ENCODE data around the gene TSPYL2. TPM values are rescaled to one million over a fixed set of nuclear protein-coding genes. Genes with fewer than 3 reads are reported as not detected.

Gene TSPYL2
- total RNA-seq, 4 donors from 2014 or later = 15.7 to 41.6 (median 23.1) TPM

DNA sequence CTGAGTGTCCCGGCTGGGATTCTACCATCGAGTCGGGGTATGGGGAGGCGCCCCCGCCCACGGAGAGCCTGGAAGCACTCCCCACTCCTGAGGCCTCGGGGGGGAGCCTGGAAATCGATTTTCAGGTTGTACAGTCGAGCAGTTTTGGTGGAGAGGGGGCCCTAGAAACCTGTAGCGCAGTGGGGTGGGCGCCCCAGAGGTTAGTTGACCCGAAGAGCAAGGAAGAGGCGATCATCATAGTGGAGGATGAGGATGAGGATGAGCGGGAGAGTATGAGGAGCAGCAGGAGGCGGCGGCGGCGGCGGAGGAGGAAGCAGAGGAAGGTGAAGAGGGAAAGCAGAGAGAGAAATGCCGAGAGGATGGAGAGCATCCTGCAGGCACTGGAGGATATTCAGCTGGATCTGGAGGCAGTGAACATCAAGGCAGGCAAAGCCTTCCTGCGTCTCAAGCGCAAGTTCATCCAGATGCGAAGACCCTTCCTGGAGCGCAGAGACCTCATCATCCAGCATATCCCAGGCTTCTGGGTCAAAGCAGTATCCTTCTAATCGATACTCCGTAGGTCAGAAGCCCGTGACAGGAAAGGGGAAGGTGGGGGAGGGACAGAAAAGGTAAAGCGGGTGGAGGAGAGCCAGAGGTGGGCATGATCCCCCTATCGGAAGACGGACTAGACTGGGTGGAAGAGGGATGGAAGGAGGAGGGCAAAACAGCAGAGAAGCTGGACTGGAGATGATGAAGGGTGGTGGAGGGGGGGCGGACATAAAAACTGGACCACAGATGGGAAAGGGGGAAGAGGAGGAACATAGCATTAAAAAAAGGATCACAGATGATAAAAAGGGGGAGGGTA lies 828 bp downstream of the TSPYL2 start:
- Histone ChIP-seq H3K27me3 (no peaks in the 10 kb centered on the region), H3K27ac (peak overlapping the region; percentile 89 to 95 (median 92)), H3K9me3 (no peaks in the 10 kb centered on the region), H3K4me3 (peak overlapping the region; percentile 65 to 84 (median 80)), H3K36me3 (no peaks in the 10 kb centered on the region), H3K4me1 (peaks cover 0 to 17% (median 3%) of the 10 kb centered on the region in 4 donors)
- 54% methylated on average over 31 of the region's 31 CpGs; no CpG with 5 or more reads in 1 of the 2 donors for WGBS, 2 donors (ENCODE audit: low coverage in 1 of 2)
- intact Hi-C loops (cut with DNase I; ENCODE audit: low total_unique reads) = no loop called here
- TF ChIP-seq, protein P1, sequence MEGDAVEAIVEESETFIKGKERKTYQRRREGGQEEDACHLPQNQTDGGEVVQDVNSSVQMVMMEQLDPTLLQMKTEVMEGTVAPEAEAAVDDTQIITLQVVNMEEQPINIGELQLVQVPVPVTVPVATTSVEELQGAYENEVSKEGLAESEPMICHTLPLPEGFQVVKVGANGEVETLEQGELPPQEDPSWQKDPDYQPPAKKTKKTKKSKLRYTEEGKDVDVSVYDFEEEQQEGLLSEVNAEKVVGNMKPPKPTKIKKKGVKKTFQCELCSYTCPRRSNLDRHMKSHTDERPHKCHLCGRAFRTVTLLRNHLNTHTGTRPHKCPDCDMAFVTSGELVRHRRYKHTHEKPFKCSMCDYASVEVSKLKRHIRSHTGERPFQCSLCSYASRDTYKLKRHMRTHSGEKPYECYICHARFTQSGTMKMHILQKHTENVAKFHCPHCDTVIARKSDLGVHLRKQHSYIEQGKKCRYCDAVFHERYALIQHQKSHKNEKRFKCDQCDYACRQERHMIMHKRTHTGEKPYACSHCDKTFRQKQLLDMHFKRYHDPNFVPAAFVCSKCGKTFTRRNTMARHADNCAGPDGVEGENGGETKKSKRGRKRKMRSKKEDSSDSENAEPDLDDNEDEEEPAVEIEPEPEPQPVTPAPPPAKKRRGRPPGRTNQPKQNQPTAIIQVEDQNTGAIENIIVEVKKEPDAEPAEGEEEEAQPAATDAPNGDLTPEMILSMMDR (IDR thresholded peaks at IDR 0.05) = no peak
- TF ChIP-seq POLR2AphosphoS5 (IDR thresholded peaks at IDR 0.05) (no peak), POLR2A (IDR thresholded peaks at IDR 0.05) (no peak), EP300 (IDR thresholded peaks at IDR 0.05; ENCODE audit: low read depth) (no peak)
- in situ Hi-C loops (cut with MboI; ENCODE audit: low pct_ligation_motif_present in 1 of 4, low pct_unique_long_range_greater_than_20kb in 1 of 4, low sequenced_read_pairs in 3 of 4) = no loop called here
- DNase-seq = no peak

DNA sequence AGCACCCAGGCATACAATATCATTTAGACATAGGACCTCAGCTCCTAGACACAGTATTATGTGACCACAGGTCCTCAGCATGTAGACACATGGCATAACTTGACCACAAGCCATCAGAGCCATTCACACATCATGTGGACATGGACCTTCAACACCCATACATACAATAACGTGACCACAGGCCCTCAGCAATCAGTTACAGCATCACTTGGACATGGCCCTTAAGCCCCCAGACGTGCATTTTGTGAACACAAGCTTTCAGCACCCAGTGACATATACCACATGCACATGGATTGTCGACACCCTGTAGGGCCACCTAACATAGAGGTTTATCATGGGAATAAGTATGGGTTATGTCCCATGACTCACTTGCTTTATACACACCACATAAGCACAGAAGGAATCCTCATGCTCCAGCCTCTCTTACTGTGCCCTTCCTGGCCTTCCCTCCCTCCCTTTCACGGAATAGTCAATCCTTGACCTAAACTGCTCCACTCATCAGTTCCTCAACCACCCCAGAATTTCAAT lies 1.9 kb downstream of the TSPYL2 start:
- in situ Hi-C loops (cut with MboI; ENCODE audit: low pct_ligation_motif_present in 1 of 4, low pct_unique_long_range_greater_than_20kb in 1 of 4, low sequenced_read_pairs in 3 of 4) = no loop called here
- Histone ChIP-seq H3K27me3 (no peaks in the 10 kb centered on the region), H3K4me3 (peak overlapping the region in 1 of 4 donors; percentile 82), H3K27ac (peak overlapping the region; percentile 89 to 95 (median 92)), H3K9me3 (no peaks in the 10 kb centered on the region), H3K36me3 (no peaks in the 10 kb centered on the region), H3K4me1 (peaks cover 0 to 20% (median 5%) of the 10 kb centered on the region in 4 donors)
- 60% methylated on average over 4 of the region's 4 CpGs; no CpG with 5 or more reads in 1 of the 2 donors for WGBS, 2 donors (ENCODE audit: low coverage in 1 of 2)
- TF ChIP-seq, protein P1 (IDR thresholded peaks at IDR 0.05) = no peak
- TF ChIP-seq POLR2A (IDR thresholded peaks at IDR 0.05) (no peak), EP300 (IDR thresholded peaks at IDR 0.05; ENCODE audit: low read depth) (no peak), POLR2AphosphoS5 (IDR thresholded peaks at IDR 0.05) (peak in 1 of 3 donors; percentile 9)
- intact Hi-C loops (cut with DNase I; ENCODE audit: low total_unique reads) = no loop called here
- DNase-seq = no peak

DNA sequence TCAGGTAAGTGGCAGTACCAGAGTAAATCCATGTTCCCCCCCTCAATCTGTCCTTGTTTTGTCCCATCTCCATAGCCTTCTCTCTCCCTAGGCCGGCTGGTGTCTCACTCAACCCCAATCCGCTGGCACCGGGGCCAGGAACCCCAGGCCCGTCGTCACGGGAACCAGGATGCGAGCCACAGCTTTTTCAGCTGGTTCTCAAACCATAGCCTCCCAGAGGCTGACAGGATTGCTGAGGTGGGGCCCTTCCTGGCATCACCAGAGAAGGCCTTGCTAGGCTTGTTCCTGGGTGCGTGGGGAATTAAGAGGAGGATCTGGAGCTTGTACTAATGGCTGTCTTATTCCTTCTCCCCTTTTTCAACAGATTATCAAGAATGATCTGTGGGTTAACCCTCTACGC lies 2.7 kb downstream of the TSPYL2 start:
- intact Hi-C loops (cut with DNase I; ENCODE audit: low total_unique reads) = no loop called here
- Histone ChIP-seq H3K27me3 (no peaks in the 10 kb centered on the region), H3K27ac (peak overlapping the region in 2 of 4 donors; percentile 89 to 95), H3K4me1 (peaks cover 0 to 20% (median 5%) of the 10 kb centered on the region in 4 donors), H3K9me3 (no peaks in the 10 kb centered on the region), H3K36me3 (no peaks in the 10 kb centered on the region), H3K4me3 (peak overlapping the region in 1 of 4 donors; percentile 82)
- 86% methylated on average over 9 of the region's 9 CpGs; no CpG with 5 or more reads in 1 of the 2 donors for WGBS, 2 donors (ENCODE audit: low coverage in 1 of 2)
- no peak for DNase-seq
- in situ Hi-C loops (cut with MboI; ENCODE audit: low pct_ligation_motif_present in 1 of 4, low pct_unique_long_range_greater_than_20kb in 1 of 4, low sequenced_read_pairs in 3 of 4) = no loop called here
- no peak for TF ChIP-seq EP300 (IDR thresholded peaks at IDR 0.05; ENCODE audit: low read depth)
- TF ChIP-seq POLR2AphosphoS5 (IDR thresholded peaks at IDR 0.05) = no peak
- TF ChIP-seq POLR2A (IDR thresholded peaks at IDR 0.05) = no peak
- TF ChIP-seq, protein P1 (IDR thresholded peaks at IDR 0.05) = no peak

DNA sequence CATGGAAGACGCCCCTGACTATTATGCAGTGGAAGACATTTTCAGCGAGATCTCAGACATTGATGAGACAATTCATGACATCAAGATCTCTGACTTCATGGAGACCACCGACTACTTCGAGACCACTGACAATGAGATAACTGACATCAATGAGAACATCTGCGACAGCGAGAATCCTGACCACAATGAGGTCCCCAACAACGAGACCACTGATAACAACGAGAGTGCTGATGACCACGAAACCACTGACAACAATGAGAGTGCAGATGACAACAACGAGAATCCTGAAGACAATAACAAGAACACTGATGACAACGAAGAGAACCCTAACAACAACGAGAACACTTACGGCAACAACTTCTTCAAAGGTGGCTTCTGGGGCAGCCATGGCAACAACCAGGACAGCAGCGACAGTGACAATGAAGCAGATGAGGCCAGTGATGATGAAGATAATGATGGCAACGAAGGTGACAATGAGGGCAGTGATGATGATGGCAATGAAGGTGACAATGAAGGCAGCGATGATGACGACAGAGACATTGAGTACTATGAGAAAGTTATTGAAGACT lies 3.6 kb downstream of the TSPYL2 start:
- WGBS, 2 donors (ENCODE audit: low coverage in 1 of 2) = 80 to 86% methylated on average over 1 to 17 of the region's 17 CpGs
- no peak for DNase-seq
- H3K4me1 ChIP-seq = peaks cover 0 to 20% (median 5%) of the 10 kb centered on the region in 4 donors
- in situ Hi-C loops (cut with MboI; ENCODE audit: low pct_ligation_motif_present in 1 of 4, low pct_unique_long_range_greater_than_20kb in 1 of 4, low sequenced_read_pairs in 3 of 4) = no loop called here
- H3K36me3 ChIP-seq = no peaks in the 10 kb centered on the region
- intact Hi-C loops (cut with DNase I; ENCODE audit: low total_unique reads) = no loop called here
- no peak overlapping the region for H3K4me3 ChIP-seq
- no peaks in the 10 kb centered on the region for H3K27me3 ChIP-seq
- no peaks in the 10 kb centered on the region for H3K9me3 ChIP-seq
- TF ChIP-seq EP300 (IDR thresholded peaks at IDR 0.05; ENCODE audit: low read depth) (no peak), POLR2AphosphoS5 (IDR thresholded peaks at IDR 0.05) (no peak), POLR2A (IDR thresholded peaks at IDR 0.05) (no peak)
- TF ChIP-seq, protein P1 (IDR thresholded peaks at IDR 0.05) = no peak
- peak overlapping the region in 3 of 4 donors; percentile 31 to 95 (median 89) for H3K27ac ChIP-seq

Data from transverse colon (tissue), 4 donors.